AG10803 (cell line): ENCODE results near the gene RPP14.

Experiments used
- DNase-seq: peaks from one replicate; pipeline ENCODE4 v3.0.0; 2010; ENCODE audit warnings: low read depth
- H3K4me3 ChIP-seq: 2 replicates; pipeline ENCODE4 v1.5.1; 2011; ENCODE audit warnings: mild to moderate bottlenecking, low read length, control low read depth
- CTCF ChIP-seq: conservative IDR thresholded peaks from 2 replicates; pipeline ENCODE4 v1.5.1; 2011; ENCODE audit warnings: mild to moderate bottlenecking, low read length, control low read depth, inconsistent platforms

Gene RPP14

GRCh38 chr3:58293516-58293915 lies 12.5 kb upstream of the RPP14 start:
- H3K4me3 ChIP-seq: no peak overlapping the region
- no peak for DNase-seq
- TF ChIP-seq CTCF: no peak

- no peak for DNase-seq
- TF ChIP-seq CTCF: no peak
- H3K4me3 ChIP-seq: no peak overlapping the region
These were observed 9.8 kb upstream of the RPP14 start for GRCh38 chr3:58296269-58296668.

GRCh38 chr3:58296843-58297242 lies 9.2 kb upstream of the RPP14 start:
- H3K4me3 ChIP-seq: no peak overlapping the region
- TF ChIP-seq CTCF: no peak
- DNase-seq: no peak

GRCh38 chr3:58298190-58298589 lies 7.9 kb upstream of the RPP14 start:
- DNase-seq: no peak
- no peak for TF ChIP-seq CTCF
- no peak overlapping the region for H3K4me3 ChIP-seq

GRCh38 chr3:58299075-58299474 lies 7.0 kb upstream of the RPP14 start:
- H3K4me3 ChIP-seq: no peak overlapping the region
- no peak for TF ChIP-seq CTCF

GRCh38 chr3:58299839-58300516 lies 6.1 kb upstream of the RPP14 start:
- DNase-seq: peak; percentile 68
- no peak overlapping the region for H3K4me3 ChIP-seq
- peak; percentile 73 for TF ChIP-seq CTCF

More at GRCh38 chr3:58299075-58299474, 7.0 kb upstream of the RPP14 start:
- DNase-seq: no peak

- peak; percentile 59 for TF ChIP-seq CTCF
- peak overlapping the region; percentile 68 for H3K4me3 ChIP-seq
- peak; percentile 78 for DNase-seq
These were observed 1.7 kb downstream of the RPP14 start for GRCh38 chr3:58307639-58308215.
